ENCODE data around the gene REV3L. TPM values are rescaled to one million over a fixed set of nuclear protein-coding genes. Genes with fewer than 3 reads are reported as not detected.
"Not testable (repeated sequence)": the region's sequence is repeated elsewhere in the genome, so short reads cannot be mapped to it uniquely, and the experiment has no call there.

REV3L gene
- total RNA-seq, 1 donor from 2014 or later, result 26.4 TPM

GRCh38 chr6:111338843-111339242 lies 144.2 kb downstream of the REV3L start:
- no peaks in the 10 kb centered on the region for H3K27me3 Mint-ChIP-seq (ENCODE audit: unreplicated experiment)
- no peak for DNase-seq (ENCODE audit: extremely low spot score, unreplicated experiment)
- no peak overlapping the region for H3K27ac Mint-ChIP-seq (ENCODE audit: unreplicated experiment)
- H3K9me3 Mint-ChIP-seq (ENCODE audit: unreplicated experiment), result no peaks in the 10 kb centered on the region
- H3K36me3 Mint-ChIP-seq (ENCODE audit: unreplicated experiment), result peaks cover 27% of the 10 kb centered on the region
- no peaks in the 10 kb centered on the region for H3K4me1 Mint-ChIP-seq (ENCODE audit: unreplicated experiment)
- no peak for TF ChIP-seq CTCF (IDR thresholded peaks at IDR 0.05)
- H3K4me3 Mint-ChIP-seq (ENCODE audit: unreplicated experiment), result no peak overlapping the region

- Mint-ChIP-seq H3K4me1 (ENCODE audit: unreplicated experiment) (no peaks in the 10 kb centered on the region), H3K27me3 (ENCODE audit: unreplicated experiment) (no peaks in the 10 kb centered on the region), H3K9me3 (ENCODE audit: unreplicated experiment) (no peaks in the 10 kb centered on the region), H3K27ac (ENCODE audit: unreplicated experiment) (no peak overlapping the region), H3K4me3 (ENCODE audit: unreplicated experiment) (no peak overlapping the region), H3K36me3 (ENCODE audit: unreplicated experiment) (peaks cover 30% of the 10 kb centered on the region)
- no peak for DNase-seq (ENCODE audit: extremely low spot score, unreplicated experiment)
- TF ChIP-seq CTCF (IDR thresholded peaks at IDR 0.05), result no peak
Observed at GRCh38 chr6:111337829-111338236, 145.2 kb downstream of the REV3L start.

GRCh38 chr6:111329882-111330633 lies 153.0 kb downstream of the REV3L start:
- H3K27ac Mint-ChIP-seq (ENCODE audit: unreplicated experiment), result no peak overlapping the region
- no peaks in the 10 kb centered on the region for H3K9me3 Mint-ChIP-seq (ENCODE audit: unreplicated experiment)
- no peaks in the 10 kb centered on the region for H3K27me3 Mint-ChIP-seq (ENCODE audit: unreplicated experiment)
- H3K4me3 Mint-ChIP-seq (ENCODE audit: unreplicated experiment), result no peak overlapping the region
- TF ChIP-seq CTCF (IDR thresholded peaks at IDR 0.05), result no peak
- no peak for DNase-seq (ENCODE audit: extremely low spot score, unreplicated experiment)
- H3K36me3 Mint-ChIP-seq (ENCODE audit: unreplicated experiment), result peaks cover 43% of the 10 kb centered on the region
- no peaks in the 10 kb centered on the region for H3K4me1 Mint-ChIP-seq (ENCODE audit: unreplicated experiment)

- no peaks in the 10 kb centered on the region for H3K27me3 Mint-ChIP-seq (ENCODE audit: unreplicated experiment)
- no peaks in the 10 kb centered on the region for H3K9me3 Mint-ChIP-seq (ENCODE audit: unreplicated experiment)
- no peak for TF ChIP-seq CTCF (IDR thresholded peaks at IDR 0.05)
- H3K36me3 Mint-ChIP-seq (ENCODE audit: unreplicated experiment), result peaks cover 39% of the 10 kb centered on the region
- DNase-seq (ENCODE audit: extremely low spot score, unreplicated experiment), result no peak
- H3K4me3 Mint-ChIP-seq (ENCODE audit: unreplicated experiment), result no peak overlapping the region
- no peak overlapping the region for H3K27ac Mint-ChIP-seq (ENCODE audit: unreplicated experiment)
- H3K4me1 Mint-ChIP-seq (ENCODE audit: unreplicated experiment), result no peaks in the 10 kb centered on the region
Observed at GRCh38 chr6:111326563-111326962, 156.5 kb downstream of the REV3L start.

GRCh38 chr6:111322145-111322544 lies 160.9 kb downstream of the REV3L start:
- Mint-ChIP-seq H3K4me3 (ENCODE audit: unreplicated experiment) (no peak overlapping the region), H3K9me3 (ENCODE audit: unreplicated experiment) (no peaks in the 10 kb centered on the region), H3K27ac (ENCODE audit: unreplicated experiment) (no peak overlapping the region), H3K27me3 (ENCODE audit: unreplicated experiment) (no peaks in the 10 kb centered on the region), H3K36me3 (ENCODE audit: unreplicated experiment) (peaks cover 36% of the 10 kb centered on the region), H3K4me1 (ENCODE audit: unreplicated experiment) (no peaks in the 10 kb centered on the region)
- no peak for TF ChIP-seq CTCF (IDR thresholded peaks at IDR 0.05)
- DNase-seq (ENCODE audit: extremely low spot score, unreplicated experiment), result no peak

- H3K36me3 Mint-ChIP-seq (ENCODE audit: unreplicated experiment), result peaks cover 44% of the 10 kb centered on the region
- H3K4me1 Mint-ChIP-seq (ENCODE audit: unreplicated experiment); H3K27me3 Mint-ChIP-seq (ENCODE audit: unreplicated experiment); DNase-seq (ENCODE audit: extremely low spot score, unreplicated experiment); H3K27ac Mint-ChIP-seq (ENCODE audit: unreplicated experiment); H3K4me3 Mint-ChIP-seq (ENCODE audit: unreplicated experiment); H3K9me3 Mint-ChIP-seq (ENCODE audit: unreplicated experiment): not testable (repeated sequence)
Observed at GRCh38 chr6:111307950-111308349, 175.1 kb downstream of the REV3L start.

All from osteocyte (in vitro differentiated cells).